Superior temporal gyrus (tissue), 1 donor: Measurements from ENCODE around the gene LPCAT1.

Source experiments
- DNase-seq: peaks from one replicate; pipeline ENCODE4 v3.0.0-alpha.2; 2016; ENCODE audit errors: extremely low spot score

LPCAT1 gene

DNA sequence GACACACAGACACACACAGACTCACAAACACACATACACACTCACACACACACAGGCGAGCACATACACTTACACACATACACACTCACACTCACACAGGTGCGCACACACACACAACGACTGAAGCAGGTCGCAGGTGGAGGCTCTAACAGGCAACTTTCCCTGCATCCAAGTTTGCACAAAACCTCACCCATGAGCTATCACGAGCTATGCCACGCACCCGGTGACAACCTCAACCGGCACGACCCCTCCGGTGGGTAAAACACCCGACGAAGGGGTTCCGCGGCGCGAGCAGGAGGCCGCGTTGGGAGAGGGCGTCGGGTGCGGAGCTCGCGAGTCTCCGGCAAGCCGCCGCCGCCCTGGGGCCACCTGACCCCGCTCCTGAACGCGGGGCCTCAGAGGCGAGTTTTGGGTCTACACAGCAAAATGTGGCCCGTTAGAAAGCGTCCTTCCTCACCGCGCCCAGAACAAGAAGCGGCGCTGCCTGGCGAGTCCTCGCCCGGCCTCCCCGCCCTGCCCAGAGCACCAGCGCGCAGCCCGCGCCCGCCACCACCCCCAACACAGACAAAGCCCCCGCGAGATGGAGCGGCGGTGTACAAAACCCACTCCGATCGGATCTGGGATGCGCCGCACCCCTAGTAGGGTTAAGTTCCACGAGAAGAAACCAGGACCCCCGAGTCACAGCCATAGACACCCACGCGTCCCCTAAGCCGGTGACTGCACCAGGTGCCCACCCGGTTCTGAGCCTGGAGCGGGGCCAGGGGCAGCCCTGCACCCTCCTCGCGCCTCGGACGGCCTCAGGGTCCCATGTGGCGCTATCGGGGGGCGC, 79.2 kb downstream of the LPCAT1 start:
- no peak for DNase-seq

DNA sequence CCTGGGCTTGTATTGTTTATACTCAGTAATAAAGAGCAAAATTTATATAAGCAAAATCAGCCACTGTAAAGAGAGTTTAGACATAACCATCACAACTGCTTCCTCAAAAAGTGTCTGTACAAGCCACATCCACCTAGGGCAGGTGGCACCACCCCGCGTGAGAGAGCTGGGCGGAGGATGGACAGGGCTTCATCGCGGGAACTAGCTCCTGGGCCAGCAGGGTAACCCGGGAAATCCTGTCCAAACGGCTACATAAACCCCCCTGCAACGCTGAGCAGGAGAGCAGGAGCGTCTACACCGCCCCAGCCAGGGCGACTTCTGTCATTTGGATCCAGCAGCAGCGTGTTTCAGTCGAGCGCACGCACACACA, 79.8 kb downstream of the LPCAT1 start:
- DNase-seq: no peak

DNA sequence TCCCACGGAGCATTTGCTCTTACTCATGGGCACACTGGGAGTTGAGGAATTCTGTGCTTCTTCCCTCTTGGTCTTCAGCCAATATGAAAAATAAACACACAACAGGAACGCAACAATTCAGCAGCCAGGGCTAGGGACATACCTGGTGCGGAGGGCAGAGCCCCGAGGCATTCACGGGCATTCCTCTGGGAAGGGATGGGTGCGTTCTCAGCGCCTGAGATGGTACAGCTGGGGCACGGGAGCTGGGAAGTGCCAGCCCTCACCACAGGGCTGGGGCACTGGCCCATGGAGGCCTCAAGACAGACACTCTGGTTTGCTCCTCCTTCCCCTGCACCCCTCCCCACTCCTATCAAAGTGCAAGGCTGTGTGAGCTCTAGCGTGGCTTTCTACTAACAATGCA, 80.6 kb downstream of the LPCAT1 start:
- no peak for DNase-seq

DNA sequence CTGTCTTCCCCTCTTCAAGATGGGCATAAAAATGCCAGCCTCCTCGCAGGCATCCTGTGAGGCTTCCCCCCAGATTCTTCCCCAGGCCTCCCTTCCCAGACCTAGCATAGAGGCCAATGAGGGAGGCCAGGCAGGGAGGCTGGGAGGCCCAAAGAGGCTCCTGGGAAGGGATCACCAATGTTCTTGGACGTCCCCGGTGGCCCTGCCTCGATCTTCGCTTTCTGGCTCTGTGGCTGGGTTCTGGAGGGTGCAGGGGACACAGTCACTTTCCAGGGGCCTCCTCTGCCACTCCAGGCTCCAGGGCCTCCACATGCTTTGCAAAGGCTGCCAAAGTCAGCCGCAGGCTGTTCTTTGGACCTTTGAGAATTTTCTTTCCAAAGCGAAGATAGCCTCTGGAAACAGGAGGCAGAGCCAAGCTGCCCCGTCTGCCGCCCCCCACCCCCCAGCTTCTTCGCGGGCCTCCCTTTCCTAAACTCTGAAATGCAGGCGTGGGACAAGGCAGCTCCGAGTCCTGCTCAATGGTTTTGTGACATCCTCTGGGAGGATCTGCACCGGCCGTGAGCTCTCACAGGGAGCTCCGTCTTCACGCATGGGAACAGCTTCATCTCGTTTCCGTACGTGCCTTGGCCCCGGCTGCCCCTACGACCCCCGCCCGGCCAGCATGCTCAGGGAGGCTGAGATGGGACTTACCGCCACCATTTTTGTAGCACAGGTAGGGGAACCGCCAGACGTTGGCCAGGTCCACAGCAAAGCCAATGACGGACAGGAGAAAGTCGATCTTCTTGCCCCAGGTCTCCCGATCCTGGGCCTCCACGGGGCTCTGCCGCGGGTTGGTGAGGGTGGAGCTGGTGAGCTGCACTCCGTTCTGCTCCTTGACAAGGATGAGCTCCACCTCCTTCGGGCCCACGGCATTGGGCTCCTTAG, 81.3 kb downstream of the LPCAT1 start:
- DNase-seq: no peak

DNA sequence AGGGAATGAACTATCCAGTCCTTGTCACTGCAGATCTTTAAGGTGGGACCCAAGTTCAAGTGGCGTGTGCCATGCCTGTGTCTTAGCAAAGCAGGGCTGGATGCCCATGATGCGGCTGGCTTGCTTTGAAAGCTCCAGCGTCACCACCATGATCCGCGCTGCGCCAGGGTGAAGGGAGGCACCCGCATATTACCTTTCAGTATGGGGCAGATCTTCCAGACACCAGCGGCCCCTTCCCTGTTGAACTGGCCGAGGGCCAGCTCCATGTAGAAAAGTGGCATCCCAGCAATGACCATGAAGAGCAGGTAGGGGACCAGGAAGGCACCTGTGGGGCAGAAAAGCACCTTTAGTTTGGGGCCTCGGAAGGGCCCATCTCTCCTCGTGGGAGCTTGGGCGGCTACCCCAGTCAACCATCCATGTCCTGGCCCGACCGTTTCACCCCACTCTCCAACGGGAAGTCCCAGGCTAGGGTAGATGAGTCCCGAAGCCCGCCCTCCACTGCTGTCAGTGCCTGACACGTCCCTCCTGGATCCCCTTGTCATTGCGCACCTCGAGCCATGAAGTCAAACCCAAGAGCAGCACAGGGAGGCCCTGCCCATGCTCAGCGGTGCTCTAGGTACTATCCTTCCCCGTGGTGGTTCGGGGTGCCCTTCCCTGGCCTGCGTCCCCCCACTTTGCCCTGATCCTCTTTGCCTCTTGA, 82.4 kb downstream of the LPCAT1 start:
- no peak for DNase-seq

DNA sequence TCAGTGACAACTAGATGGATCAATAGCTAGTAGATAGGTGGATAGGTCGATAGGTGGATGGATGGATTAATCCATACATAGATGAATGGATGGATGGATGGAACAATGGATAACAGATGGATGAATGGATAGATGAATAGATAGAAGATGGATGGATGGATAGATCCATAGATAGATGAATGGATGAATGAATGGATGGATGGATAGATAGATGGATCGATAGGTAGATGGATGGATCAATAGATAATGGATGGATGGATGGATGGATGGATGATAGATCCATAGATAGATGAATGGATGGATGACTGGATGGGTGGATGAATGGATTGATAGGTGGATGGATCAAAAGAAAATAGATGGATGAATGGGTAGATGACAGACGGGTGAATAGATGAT, 83.7 kb downstream of the LPCAT1 start:
- no peak for DNase-seq

DNA sequence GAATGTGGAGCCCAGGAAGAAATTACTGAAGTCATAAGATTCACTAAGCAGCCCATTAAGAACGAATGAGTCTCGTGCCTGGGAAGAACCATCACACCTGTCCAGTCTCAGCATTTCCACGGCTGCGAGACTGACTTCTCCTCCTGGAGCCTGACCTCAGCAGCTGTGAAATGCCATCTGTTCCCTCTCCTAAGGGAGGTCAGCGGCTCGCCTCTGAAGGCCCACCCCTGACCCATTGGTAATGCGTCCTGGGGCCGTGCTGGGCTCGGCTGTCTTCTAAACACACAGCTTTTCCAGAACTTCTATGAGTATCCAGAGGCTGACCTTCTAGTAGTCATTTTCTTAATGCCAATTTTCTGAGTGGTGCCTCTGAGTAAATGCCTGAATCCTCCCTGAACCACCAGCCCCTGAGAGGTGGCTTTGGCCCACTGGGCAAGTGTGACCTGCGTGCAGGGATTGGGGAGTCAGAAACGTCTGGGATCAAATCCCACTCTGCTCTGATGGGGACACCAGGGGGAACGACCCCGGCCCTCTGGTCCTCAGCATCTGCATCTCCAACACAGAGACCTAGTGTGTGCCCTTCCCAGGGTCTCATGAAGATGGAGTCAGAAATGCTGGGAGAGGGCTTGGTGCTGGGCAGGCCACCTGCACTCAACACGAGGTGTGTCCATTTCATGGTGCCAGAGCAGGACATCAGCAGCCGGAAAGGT, 84.2 kb downstream of the LPCAT1 start:
- DNase-seq: no peak

DNA sequence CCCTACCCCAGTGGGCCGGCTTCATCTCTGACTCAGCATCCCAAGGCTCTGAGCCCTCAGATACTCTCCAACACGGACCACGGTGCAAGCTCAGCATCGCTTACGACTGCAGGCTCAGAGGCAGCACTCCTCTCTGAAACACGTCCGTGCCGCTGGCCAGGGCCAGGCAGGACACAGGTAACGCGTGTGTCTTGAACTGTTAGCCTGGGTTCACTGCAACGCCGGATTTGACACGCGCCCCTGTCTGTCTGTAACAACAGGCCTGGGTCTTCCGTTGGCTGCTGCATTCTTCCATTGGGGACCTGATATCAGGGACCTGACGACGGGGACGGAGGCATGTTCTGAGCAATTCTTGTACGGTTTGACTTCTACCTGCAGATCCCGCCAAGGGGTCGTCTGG, 84.9 kb downstream of the LPCAT1 start:
- DNase-seq: no peak

DNA sequence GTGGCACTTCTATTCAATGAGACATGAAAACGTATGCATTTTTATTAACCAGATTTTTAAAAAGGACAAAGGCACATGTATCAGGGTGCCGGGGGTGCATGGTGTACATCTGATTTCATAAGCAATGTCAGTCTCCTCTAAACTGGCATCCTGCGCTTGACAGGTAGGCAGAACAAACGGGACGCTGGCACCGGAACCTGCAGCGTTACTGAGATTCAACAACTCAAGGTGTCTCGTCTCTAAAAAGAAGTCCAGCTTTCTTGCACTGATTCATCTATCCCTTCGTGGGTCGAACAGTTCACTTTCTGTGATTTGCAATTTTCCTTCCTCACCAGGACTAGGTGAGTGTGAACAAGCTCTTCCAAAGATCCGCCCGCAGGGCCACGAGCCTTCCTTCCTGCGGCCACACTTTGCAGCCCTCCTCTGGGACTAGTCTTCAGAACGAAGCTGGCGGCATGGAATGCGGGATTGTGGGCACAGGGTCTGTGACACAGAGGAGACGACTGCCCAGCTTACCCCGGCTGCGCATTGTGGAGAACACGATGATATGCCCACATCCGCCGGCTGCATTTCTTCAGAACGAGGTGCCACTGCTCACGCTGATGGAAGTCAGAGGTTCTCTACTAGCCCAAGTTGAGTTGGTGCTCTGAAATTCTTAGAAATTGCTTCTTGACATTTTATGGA, 85.7 kb downstream of the LPCAT1 start:
- DNase-seq: no peak

DNA sequence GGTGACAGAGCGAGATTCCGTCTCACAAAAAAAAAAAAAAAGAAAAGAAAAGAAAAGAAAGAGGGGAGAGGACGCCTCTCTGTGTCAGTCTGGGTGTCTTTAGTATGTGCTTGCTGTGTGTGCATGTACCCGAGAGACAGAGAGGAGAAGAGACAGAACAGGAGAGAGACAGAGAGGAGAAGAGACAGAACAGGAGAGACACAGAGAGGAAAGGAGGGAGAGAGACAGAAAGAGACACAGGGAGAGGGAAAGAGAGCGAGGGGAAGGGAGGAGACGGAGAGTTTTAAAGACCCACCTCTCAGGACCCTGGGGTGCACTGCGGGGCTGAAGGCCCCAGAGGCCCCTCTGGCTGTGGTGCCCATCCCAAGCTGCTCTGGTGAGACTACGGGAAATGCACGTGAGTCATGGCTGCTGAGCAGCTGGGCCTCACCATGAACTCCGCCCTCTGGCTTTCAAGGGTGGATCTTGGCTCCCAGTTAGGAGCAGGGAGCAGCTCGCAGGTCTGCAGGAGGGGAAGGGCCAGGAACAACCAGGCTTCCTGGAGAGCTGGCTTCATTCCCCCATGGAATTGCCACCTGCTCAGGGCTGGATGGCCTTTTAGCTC, 86.4 kb downstream of the LPCAT1 start:
- DNase-seq: no peak

DNA sequence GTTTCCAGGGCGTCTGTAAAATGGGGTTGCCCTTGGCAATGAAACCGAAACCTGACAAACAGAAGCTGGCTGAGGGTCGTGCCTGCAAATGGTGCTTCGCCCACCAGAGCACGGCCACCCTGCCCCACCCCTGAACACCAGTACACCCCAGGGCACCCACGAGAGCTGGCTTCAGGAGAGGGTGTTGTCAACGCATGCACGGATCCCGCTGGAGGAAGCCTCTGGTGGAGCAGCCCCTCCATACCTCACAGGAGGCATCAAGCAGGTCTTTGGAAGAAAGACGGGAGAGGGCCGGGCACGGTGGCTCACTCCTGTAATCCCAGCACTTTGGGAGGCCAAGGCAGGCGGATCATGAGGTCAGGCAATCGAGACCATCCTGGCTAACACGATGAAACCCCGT, 87.1 kb downstream of the LPCAT1 start:
- DNase-seq: no peak

DNA sequence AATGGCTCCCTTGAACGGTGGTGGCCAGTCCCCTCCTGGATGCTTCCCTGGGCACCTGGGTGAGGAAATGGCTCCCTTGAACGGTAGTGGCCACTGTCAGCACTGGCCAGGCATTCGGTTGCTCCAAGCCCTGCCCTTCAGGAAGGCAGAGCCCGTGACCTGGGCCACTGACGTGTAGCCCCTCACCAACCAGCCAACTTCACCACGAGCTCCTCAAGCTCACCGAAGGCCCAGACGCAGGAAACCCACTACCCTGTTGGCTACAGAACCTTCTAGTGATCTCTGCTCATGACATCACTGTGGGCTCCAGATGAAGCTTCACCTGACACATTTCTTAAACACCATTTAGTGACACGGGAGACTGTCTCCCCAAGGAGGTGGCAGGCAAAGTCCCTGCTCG, 87.7 kb downstream of the LPCAT1 start:
- DNase-seq: no peak

DNA sequence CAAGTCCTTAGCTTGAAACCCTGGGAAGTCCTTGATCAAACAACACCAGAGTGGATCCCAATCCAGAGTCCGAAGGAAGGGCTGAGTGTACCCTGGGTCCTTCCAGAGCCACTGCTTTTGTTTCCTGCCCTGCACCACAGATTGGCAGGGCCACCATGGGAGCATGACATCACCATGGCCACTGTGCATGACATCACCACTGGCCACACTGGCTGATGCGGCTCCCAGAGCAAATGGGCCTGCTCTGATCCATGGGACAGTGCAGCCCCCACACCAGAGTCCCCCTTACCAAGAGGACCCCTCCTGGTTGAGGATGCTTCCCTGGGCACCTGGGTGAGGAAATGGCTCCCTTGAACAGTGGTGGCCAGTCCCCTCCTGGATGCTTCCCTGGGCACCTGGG, 88.4 kb downstream of the LPCAT1 start:
- no peak for DNase-seq

DNA sequence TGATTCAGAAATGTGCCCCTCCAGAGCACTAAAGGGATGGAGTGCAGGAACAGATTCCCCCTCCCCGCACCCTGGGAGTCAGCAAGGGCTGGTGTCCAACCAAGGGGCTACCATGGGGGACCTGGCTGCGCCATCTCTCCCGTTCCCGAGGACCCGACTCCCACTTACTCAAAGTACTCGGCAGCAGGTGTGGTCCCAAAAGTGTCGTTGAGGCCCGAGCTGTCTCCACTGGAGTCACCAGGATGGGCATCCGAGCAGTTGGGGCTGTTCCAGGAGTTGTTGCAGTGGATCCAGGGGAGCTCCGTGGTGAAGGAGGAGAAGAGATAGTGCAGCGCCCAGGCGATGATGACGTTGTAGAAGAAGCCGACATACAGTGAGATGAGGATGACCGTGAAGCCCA, 91.5 kb downstream of the LPCAT1 start:
- DNase-seq: no peak

DNA sequence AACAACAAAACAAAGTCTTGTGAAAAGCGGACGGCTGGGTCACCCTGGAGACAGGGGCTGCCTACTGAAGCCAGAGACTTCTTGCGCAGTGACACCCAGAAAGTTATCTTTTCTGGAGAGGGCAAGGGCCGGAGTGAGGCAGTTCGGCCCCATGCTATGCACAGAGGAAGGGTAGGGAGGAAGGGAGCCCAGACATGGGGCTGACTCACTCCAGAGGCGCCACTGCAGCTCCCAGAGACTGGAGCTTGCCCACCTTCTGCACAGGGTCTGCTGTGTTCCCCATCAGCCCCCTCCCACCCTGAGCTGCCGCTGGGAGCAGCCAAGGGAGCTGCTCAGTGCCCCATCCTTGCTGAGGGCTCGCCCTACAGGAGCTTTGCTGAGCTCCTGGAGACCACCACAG, 91.9 kb downstream of the LPCAT1 start:
- no peak for DNase-seq

DNA sequence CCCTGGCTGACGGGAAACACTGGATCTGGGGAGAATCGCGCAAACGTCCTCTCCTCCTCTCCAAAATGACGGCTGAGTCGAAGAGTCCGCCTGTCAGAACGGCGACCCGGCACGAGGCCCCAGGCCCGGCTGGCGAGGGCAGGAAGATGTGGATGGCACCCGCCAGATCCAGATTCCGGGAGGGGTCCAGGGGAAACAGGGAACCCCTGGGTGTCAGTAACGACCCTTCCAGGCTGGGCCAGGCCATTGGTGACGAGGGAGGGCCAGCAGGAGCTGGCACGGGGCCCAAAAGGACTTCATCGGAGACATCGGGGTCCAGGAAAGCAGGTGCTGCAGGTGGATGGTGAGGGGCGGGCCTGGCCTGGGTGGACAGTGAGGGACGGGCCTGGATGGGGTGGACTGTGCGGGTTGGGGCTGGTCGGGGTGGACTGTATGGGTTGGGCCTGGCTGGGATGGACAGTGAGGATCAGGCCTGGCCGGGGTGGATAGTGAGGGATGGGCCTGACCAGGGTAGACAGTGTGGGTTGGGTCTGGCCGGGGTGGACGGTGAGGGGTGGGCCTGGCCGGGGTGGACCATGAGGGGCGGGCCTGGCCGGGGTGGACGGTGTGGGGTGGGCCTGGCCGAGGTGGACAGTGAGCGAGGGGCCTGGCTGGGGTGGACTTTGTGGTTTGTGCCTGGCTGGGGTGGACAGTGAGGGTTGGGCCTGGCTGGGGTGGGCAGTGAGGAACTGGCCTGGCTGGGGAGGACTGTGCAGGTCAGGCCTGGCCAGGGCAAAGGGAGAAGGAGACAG, 92.5 kb downstream of the LPCAT1 start:
- no peak for DNase-seq

DNA sequence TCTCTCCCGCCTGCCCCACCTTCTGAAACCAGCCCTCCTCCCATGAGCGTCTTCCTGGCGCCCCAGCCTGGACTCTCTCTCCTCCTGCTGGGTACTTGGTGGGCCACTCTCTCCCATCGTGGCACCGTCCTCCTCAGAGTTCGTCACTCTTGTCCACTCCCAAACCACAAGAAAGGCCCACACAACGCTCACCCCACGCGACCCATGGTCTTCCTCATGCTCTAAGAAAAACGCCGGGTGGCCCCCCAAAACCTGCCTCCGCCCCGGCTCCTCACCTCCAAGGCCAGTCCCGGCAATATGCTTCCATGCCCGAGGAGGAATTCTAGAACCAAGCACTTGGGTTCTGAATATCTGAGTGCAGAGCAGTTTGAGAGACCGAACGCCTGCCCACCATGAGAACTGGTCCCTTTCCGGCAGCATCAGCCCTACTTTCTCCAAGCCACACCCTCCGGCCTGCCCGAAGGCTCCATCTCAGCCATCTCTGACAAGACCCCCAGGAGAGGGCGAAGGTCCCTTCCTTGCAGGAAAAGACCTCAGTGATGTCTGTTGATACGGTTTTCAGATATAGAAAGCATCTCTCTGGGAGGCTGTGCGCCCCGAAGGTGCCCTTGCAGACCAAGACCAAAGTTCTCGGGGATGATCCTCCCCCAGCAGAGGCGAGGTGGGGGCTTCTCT, 93.5 kb downstream of the LPCAT1 start:
- DNase-seq: no peak

DNA sequence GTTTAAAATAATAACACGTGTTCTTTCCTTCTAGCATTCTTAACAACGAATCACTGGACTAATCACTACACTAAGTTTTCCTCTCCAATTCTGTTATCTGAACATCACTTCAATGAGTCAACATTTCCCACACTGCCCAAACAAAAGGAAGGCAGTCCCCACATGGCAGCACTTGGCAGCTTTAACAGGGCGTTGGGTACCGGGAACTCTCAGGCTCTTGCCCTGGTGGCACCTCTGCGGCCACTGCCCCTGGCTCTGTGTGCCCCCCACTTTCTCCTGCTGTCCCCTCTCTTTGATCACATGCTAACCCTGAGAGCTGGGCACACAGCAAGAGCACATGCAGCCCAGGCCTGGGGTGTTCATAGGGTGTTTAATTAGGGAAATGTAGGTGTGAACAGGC, 94.3 kb downstream of the LPCAT1 start:
- no peak for DNase-seq

DNA sequence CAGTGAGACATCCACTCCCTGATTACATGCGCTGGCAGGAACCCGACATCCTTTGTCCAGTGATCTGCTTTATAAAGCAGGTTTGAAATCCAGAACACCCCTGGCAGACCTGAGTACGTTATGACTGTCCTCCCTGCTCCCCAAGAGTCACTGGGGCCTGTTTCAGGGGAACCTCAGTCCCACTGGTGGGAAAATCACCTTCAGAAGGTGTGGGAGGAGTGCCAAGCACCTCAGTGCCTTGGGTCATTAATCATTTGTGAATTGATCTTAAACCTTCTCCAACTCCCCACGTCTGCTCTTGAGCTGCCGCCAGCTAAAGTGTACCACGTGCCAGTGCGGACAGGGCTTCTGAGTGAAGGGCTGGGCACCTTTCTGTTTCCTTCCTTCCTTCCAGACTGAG, 94.7 kb downstream of the LPCAT1 start:
- DNase-seq: no peak
